PC-3 (cell line): ENCODE measurements around the gene PRDM5. TPM values are rescaled to one million over a fixed set of nuclear protein-coding genes. Genes with fewer than 3 reads are reported as not detected.

Source experiments
- ATAC-seq: fragments of 200-7000 bp; cut with Tn5 transposase; 2 replicates; pipeline ENCODE4 v1.9.1; 2020; ENCODE audit warnings: mild to moderate bottlenecking, moderate library complexity
- BruUV-seq: library from RNA; stranded (reverse); fragments of 400-500 nt; replicated peaks from 2 replicates; lab custom pipeline; 2021; lab: Mats Ljungman, UMichigan
- CTCF ChIA-PET: fragments of 300-600 bp; sonication (Branson Sonifier 250); formaldehyde crosslinking; loops from one replicate; lab custom pipeline; 2022; ENCODE audit warnings: antibody characterized with exemption; lab: Charles Lee
- POLR2A ChIA-PET: fragments of 300-600 bp; sonication (Branson Sonifier 250); formaldehyde crosslinking; loops from one replicate; lab custom pipeline; 2022; ENCODE audit warnings: antibody characterized with exemption; ENCODE audit not compliant: unreplicated experiment; lab: Charles Lee
- DNase-seq: peaks from one replicate; pipeline ENCODE4 v3.0.0-alpha.2; 2015
- H2AFZ ChIP-seq: fragments of 300-600 bp; sonication (generic); 2 replicates; pipeline ENCODE4 v1.6.0; 2016; ENCODE audit warnings: antibody characterized with exemption, low read length
- H3F3A ChIP-seq: fragments of 300-600 bp; sonication (generic); one replicate; pipeline ENCODE4 v1.6.0; 2017; ENCODE audit warnings: antibody characterized with exemption, low read length, control low read depth, mild to moderate bottlenecking; ENCODE audit not compliant: unreplicated experiment
- H3K27ac ChIP-seq: fragments of 300-600 bp; sonication (generic); 2 replicates; pipeline ENCODE4 v1.5.1; 2016; ENCODE audit warnings: mild to moderate bottlenecking, low read length
- H3K27me3 ChIP-seq: fragments of 300-600 bp; sonication (generic); 2 replicates; pipeline ENCODE4 v1.6.1; 2016; ENCODE audit warnings: low read length, mixed read lengths
- H3K36me3 ChIP-seq: fragments of 300-600 bp; sonication (generic); 2 replicates; pipeline ENCODE4 v1.6.1; 2016; ENCODE audit warnings: low read depth, mixed run types, low read length, mixed read lengths
- H3K4me1 ChIP-seq: fragments of 300-600 bp; sonication (generic); 2 replicates; pipeline ENCODE4 v1.5.1; 2016; ENCODE audit warnings: low read length; ENCODE audit not compliant: insufficient read depth
- H3K4me2 ChIP-seq: fragments of 300-600 bp; sonication (generic); 2 replicates; pipeline ENCODE4 v1.6.0; 2016; ENCODE audit warnings: low read length
- H3K4me3 ChIP-seq: fragments of 300-600 bp; sonication (generic); 2 replicates; pipeline ENCODE4 v1.5.1; 2016; ENCODE audit warnings: mild to moderate bottlenecking, low read length, mixed read lengths
- H3K79me2 ChIP-seq: fragments of 300-600 bp; sonication (generic); 2 replicates; pipeline ENCODE4 v1.6.1; 2017; ENCODE audit warnings: low read length, mixed read lengths
- H3K9ac ChIP-seq: fragments of 300-600 bp; sonication (generic); 2 replicates; pipeline ENCODE4 v1.6.0; 2016; ENCODE audit warnings: mild to moderate bottlenecking, low read length
- H3K9me2 ChIP-seq: fragments of 300-600 bp; sonication (generic); replicated peaks from 2 replicates; pipeline ENCODE4 v1.6.1; 2016; ENCODE audit warnings: mixed run types, low read length, mixed read lengths
- H3K9me3 ChIP-seq: fragments of 300-600 bp; sonication (generic); 2 replicates; pipeline ENCODE4 v1.6.1; 2016; ENCODE audit warnings: low read length, mixed read lengths
- H4K20me1 ChIP-seq: fragments of 300-600 bp; sonication (generic); 2 replicates; pipeline ENCODE4 v1.6.1; 2016; ENCODE audit warnings: low read length, mixed read lengths
- CTCF ChIP-seq: fragments of 300-600 bp; sonication (generic); conservative IDR thresholded peaks from 2 replicates; pipeline ENCODE4 v1.5.1; 2017; ENCODE audit warnings: antibody characterized with exemption, low read depth, mild to moderate bottlenecking, low read length
- EZH2 ChIP-seq: fragments of 300-600 bp; sonication (generic); IDR thresholded peaks from one replicate; pipeline ENCODE4 v1.6.1; 2017; ENCODE audit warnings: antibody characterized with exemption, mild to moderate bottlenecking, low read length; ENCODE audit not compliant: unreplicated experiment
- EZH2phosphoT487 ChIP-seq: fragments of 300-600 bp; sonication (generic); IDR thresholded peaks from 2 replicates; pipeline ENCODE4 v1.6.1; 2018; ENCODE audit warnings: mild to moderate bottlenecking, antibody characterized with exemption, low read length, borderline replicate concordance
- intact Hi-C: fragments of 100-400 bp; cut with micrococcal nuclease; formaldehyde crosslinking; loops from 2 replicates; pipeline ENCODE4 v1.9.0; 2023
- total RNA-seq: library from RNA; depleted of rRNA; stranded (reverse); fragments of >200 nt; gene quantifications from 2 replicates; pipeline ENCODE4 v1.2.3, GENCODE V29; 2014

Gene PRDM5
- total RNA-seq, 1 experiment from 2014 or later, result 2.4 TPM

GRCh38 chr4:120874792-120875774 lies 47.4 kb downstream of the PRDM5 start:
- intact Hi-C loops, result no loop called here
- H3F3A ChIP-seq, result no peaks in the 10 kb centered on the region
- no peaks in the 10 kb centered on the region for H4K20me1 ChIP-seq
- no peaks in the 10 kb centered on the region for H3K9me3 ChIP-seq
- no peaks in the 10 kb centered on the region for H3K27me3 ChIP-seq
- H2AFZ ChIP-seq, result no peak overlapping the region
- no peak overlapping the region for H3K9ac ChIP-seq
- no peaks in the 10 kb centered on the region for H3K9me2 ChIP-seq
- DNase-seq, result no peak
- H3K36me3 ChIP-seq, result no peaks in the 10 kb centered on the region
- no TSS peak for BruUV-seq
- H3K4me3 ChIP-seq, result no peak overlapping the region
- no peaks in the 10 kb centered on the region for H3K79me2 ChIP-seq
- TF ChIP-seq EZH2, result no peak
- no peak for TF ChIP-seq CTCF
- TF ChIP-seq EZH2phosphoT487, result no peak
- no peaks in the 10 kb centered on the region for H3K4me1 ChIP-seq
- ChIA-PET POLR2A (no interaction called here), CTCF (no interaction called here)
- H3K4me2 ChIP-seq, result no peak overlapping the region
- no peak overlapping the region for H3K27ac ChIP-seq
- ATAC-seq, result no peak

GRCh38 chr4:120873554-120873953 lies 49.0 kb downstream of the PRDM5 start:
- no peak for TF ChIP-seq EZH2
- TF ChIP-seq CTCF, result peak; percentile 47; the same call in 1 of the 2 replicates
- TF ChIP-seq EZH2phosphoT487, result no peak
- H3K4me3 ChIP-seq, result no peak overlapping the region
- DNase-seq, result no peak
- H3F3A ChIP-seq, result no peaks in the 10 kb centered on the region
- H3K27ac ChIP-seq, result no peak overlapping the region
- H3K9ac ChIP-seq, result no peak overlapping the region
- no peak for ATAC-seq
- no peaks in the 10 kb centered on the region for H3K4me1 ChIP-seq
- no TSS peak for BruUV-seq
- no peaks in the 10 kb centered on the region for H3K79me2 ChIP-seq
- no peak overlapping the region for H2AFZ ChIP-seq
- CTCF ChIA-PET, result no interaction called here
- H3K4me2 ChIP-seq, result no peak overlapping the region
- H3K9me3 ChIP-seq, result no peaks in the 10 kb centered on the region
- no peaks in the 10 kb centered on the region for H3K36me3 ChIP-seq
- H3K27me3 ChIP-seq, result no peaks in the 10 kb centered on the region
- intact Hi-C loops, result no loop called here
- no peaks in the 10 kb centered on the region for H4K20me1 ChIP-seq
- no peaks in the 10 kb centered on the region for H3K9me2 ChIP-seq
- POLR2A ChIA-PET, result no interaction called here

GRCh38 chr4:120871173-120871572 lies 51.4 kb downstream of the PRDM5 start:
- H3K4me3 ChIP-seq, result no peak overlapping the region
- no peaks in the 10 kb centered on the region for H3K9me2 ChIP-seq
- H4K20me1 ChIP-seq, result no peaks in the 10 kb centered on the region
- no peak overlapping the region for H2AFZ ChIP-seq
- H3F3A ChIP-seq, result no peaks in the 10 kb centered on the region
- no peaks in the 10 kb centered on the region for H3K36me3 ChIP-seq
- ATAC-seq, result no peak
- no peak overlapping the region for H3K9ac ChIP-seq
- no peaks in the 10 kb centered on the region for H3K9me3 ChIP-seq
- H3K27me3 ChIP-seq, result no peaks in the 10 kb centered on the region
- H3K4me2 ChIP-seq, result no peak overlapping the region
- no TSS peak for BruUV-seq
- CTCF ChIA-PET, result no interaction called here
- TF ChIP-seq CTCF (no peak), EZH2phosphoT487 (no peak), EZH2 (no peak)
- DNase-seq, result no peak
- no peak overlapping the region for H3K27ac ChIP-seq
- no peaks in the 10 kb centered on the region for H3K79me2 ChIP-seq
- intact Hi-C loops, result no loop called here
- POLR2A ChIA-PET, result no interaction called here
- H3K4me1 ChIP-seq, result no peaks in the 10 kb centered on the region
